Peyer's patch (tissue), 4 donors: ENCODE results near the gene CENPO.

Source experiments
- POLR2A ChIP-seq, 2 donors: fragments of 450-650 bp; IDR thresholded peaks; one replicate each; pipeline ENCODE4 v1.5.1; 2017; ENCODE audit warnings: antibody characterized with exemption in 2 of 2, mild to moderate bottlenecking in 2 of 2, moderate library complexity in 2 of 2
- TF ChIP-seq, protein P1 (sequence below), 6 experiments: fragments of 450-650 bp in 4 of 6; fragments of 200-600 bp in 2 of 6; sonication (generic) in 1 of 6; IDR thresholded peaks; one replicate each; pipeline ENCODE4 v1.5.1; 2017 to 2019; ENCODE audit warnings: antibody characterized with exemption in 6 of 6, mild to moderate bottlenecking in 3 of 6, moderate library complexity in 1 of 6

DNA sequence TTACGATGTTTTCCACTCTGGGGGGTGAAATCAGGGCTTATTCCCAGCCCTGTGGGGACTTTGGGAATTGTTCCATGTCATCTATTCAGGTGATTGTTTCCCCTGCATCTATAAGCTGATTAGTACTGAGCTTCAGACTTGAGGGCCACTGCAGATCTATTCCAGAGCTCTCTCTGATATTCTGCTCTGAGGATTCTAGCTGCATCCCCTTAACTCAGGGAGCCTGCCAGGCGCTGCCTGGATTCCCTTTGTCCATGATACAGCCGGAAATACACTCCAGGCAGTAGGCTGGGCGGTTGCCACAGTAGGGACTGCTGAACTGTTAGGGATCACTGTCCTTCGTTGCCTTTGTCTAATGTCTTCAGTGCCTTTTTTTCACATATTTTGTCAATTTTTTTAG is 31.4 kb upstream of the CENPO start:
- TF ChIP-seq, protein P1, sequence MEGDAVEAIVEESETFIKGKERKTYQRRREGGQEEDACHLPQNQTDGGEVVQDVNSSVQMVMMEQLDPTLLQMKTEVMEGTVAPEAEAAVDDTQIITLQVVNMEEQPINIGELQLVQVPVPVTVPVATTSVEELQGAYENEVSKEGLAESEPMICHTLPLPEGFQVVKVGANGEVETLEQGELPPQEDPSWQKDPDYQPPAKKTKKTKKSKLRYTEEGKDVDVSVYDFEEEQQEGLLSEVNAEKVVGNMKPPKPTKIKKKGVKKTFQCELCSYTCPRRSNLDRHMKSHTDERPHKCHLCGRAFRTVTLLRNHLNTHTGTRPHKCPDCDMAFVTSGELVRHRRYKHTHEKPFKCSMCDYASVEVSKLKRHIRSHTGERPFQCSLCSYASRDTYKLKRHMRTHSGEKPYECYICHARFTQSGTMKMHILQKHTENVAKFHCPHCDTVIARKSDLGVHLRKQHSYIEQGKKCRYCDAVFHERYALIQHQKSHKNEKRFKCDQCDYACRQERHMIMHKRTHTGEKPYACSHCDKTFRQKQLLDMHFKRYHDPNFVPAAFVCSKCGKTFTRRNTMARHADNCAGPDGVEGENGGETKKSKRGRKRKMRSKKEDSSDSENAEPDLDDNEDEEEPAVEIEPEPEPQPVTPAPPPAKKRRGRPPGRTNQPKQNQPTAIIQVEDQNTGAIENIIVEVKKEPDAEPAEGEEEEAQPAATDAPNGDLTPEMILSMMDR (IDR thresholded peaks at IDR 0.05), result no peak
- TF ChIP-seq POLR2A (IDR thresholded peaks at IDR 0.05), result no peak
